ENCODE data around the gene GLS2.

DNA sequence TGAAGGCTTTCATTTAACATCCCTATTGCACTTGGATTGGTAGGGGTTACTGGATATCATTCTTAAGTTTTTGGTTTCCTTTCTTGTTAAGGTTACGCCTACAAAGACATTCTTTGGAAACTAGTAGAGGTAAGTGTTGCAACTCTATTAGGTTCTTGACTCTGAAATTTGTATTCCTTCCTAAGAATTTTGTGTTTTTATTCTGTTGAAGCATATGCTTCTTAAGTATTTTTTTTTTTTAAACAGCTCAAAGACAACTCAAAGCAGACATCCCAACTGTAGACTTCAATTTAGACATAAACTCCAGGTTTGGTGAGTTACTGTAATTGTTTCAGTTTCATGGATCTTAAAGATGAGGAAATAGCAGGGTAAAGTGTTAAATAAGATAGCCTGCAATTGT, 32.5 kb upstream of the GLS2 start:
- no peak for TF ChIP-seq BHLHE40 (IDR thresholded peaks at IDR 0.05; ENCODE audit: borderline replicate concordance)
- TF ChIP-seq SP1 (IDR thresholded peaks at IDR 0.05), result no peak
